ENCODE measurements around the gene MAN2A2.

The MAN2A2 gene

GRCh38 chr15:90862964-90863778, 39.9 kb upstream of the MAN2A2 start (continued):
- TF ChIP-seq ZNF70 (CRISPR knock-in tag; IDR thresholded peaks at IDR 0.05) (no peak), CSDC2 (CRISPR knock-in tag; IDR thresholded peaks at IDR 0.05) (no peak), ZFP30 (CRISPR knock-in tag; IDR thresholded peaks at IDR 0.05) (no peak), ZC3H10 (CRISPR knock-in tag; IDR thresholded peaks at IDR 0.05) (no peak), PPARA (CRISPR knock-in tag; IDR thresholded peaks at IDR 0.05; ENCODE audit: borderline replicate concordance) (no peak), ARNTL (CRISPR knock-in tag; IDR thresholded peaks at IDR 0.05; ENCODE audit: borderline replicate concordance, low read depth) (no peak), SNAI2 (CRISPR knock-in tag; IDR thresholded peaks at IDR 0.05) (no peak), ESRRG (CRISPR knock-in tag; IDR thresholded peaks at IDR 0.05) (no peak), OSR1 (CRISPR knock-in tag; IDR thresholded peaks at IDR 0.05) (no peak), ZNF8 (CRISPR knock-in tag; IDR thresholded peaks at IDR 0.05) (no peak)

GRCh38 chr15:90863987-90864386, 39.1 kb upstream of the MAN2A2 start:
- no peak for TF ChIP-seq BACH2 (CRISPR knock-in tag; IDR thresholded peaks at IDR 0.05; ENCODE audit: borderline replicate concordance)
- TF ChIP-seq GLIS3 (CRISPR knock-in tag; IDR thresholded peaks at IDR 0.05), result no peak
- TF ChIP-seq PPARA (CRISPR knock-in tag; IDR thresholded peaks at IDR 0.05; ENCODE audit: borderline replicate concordance), result no peak
- TF ChIP-seq PATZ1 (CRISPR knock-in tag; IDR thresholded peaks at IDR 0.05; ENCODE audit: borderline replicate concordance), result no peak
- TF ChIP-seq ZC3H10 (CRISPR knock-in tag; IDR thresholded peaks at IDR 0.05), result no peak
- no peak for TF ChIP-seq CREB5 (CRISPR knock-in tag; IDR thresholded peaks at IDR 0.05; ENCODE audit: low read depth)
- no peak for ATAC-seq

- TF ChIP-seq RARB (CRISPR knock-in tag; IDR thresholded peaks at IDR 0.05) (no peak), OSR1 (CRISPR knock-in tag; IDR thresholded peaks at IDR 0.05) (no peak), PATZ1 (CRISPR knock-in tag; IDR thresholded peaks at IDR 0.05; ENCODE audit: borderline replicate concordance) (no peak), TCF4 (CRISPR knock-in tag; IDR thresholded peaks at IDR 0.05; ENCODE audit: borderline replicate concordance) (no peak), SNAI2 (CRISPR knock-in tag; IDR thresholded peaks at IDR 0.05) (no peak), BACH2 (CRISPR knock-in tag; IDR thresholded peaks at IDR 0.05; ENCODE audit: borderline replicate concordance) (no peak), ZC3H10 (CRISPR knock-in tag; IDR thresholded peaks at IDR 0.05) (no peak), ZNF565 (CRISPR knock-in tag; conservative IDR thresholded peaks at IDR 0.05; ENCODE audit: low read depth) (no peak)
- ATAC-seq, result no peak
Observed at GRCh38 chr15:90864507-90864906, 38.6 kb upstream of the MAN2A2 start.

GRCh38 chr15:90865702-90866101, 37.4 kb upstream of the MAN2A2 start:
- TF ChIP-seq ZFP30 (CRISPR knock-in tag; IDR thresholded peaks at IDR 0.05) (no peak), PATZ1 (CRISPR knock-in tag; IDR thresholded peaks at IDR 0.05; ENCODE audit: borderline replicate concordance) (no peak)
- ATAC-seq, result no peak

- ATAC-seq, result no peak
- TF ChIP-seq PATZ1 (CRISPR knock-in tag; IDR thresholded peaks at IDR 0.05; ENCODE audit: borderline replicate concordance), result no peak
- TF ChIP-seq OSR1 (CRISPR knock-in tag; IDR thresholded peaks at IDR 0.05), result no peak
- TF ChIP-seq GLIS3 (CRISPR knock-in tag; IDR thresholded peaks at IDR 0.05), result no peak
- TF ChIP-seq CSRNP3 (CRISPR knock-in tag; IDR thresholded peaks at IDR 0.05), result no peak
- TF ChIP-seq ZNF70 (CRISPR knock-in tag; IDR thresholded peaks at IDR 0.05), result no peak
- no peak for TF ChIP-seq ZFP30 (CRISPR knock-in tag; IDR thresholded peaks at IDR 0.05)
- TF ChIP-seq ZNF8 (CRISPR knock-in tag; IDR thresholded peaks at IDR 0.05), result no peak
- TF ChIP-seq RARB (CRISPR knock-in tag; IDR thresholded peaks at IDR 0.05), result no peak
- TF ChIP-seq CREB5 (CRISPR knock-in tag; IDR thresholded peaks at IDR 0.05; ENCODE audit: low read depth), result no peak
- TF ChIP-seq TOX (CRISPR knock-in tag; IDR thresholded peaks at IDR 0.05; ENCODE audit: borderline replicate concordance), result no peak
- TF ChIP-seq BACH2 (CRISPR knock-in tag; IDR thresholded peaks at IDR 0.05; ENCODE audit: borderline replicate concordance), result no peak
- no peak for TF ChIP-seq SNAI2 (CRISPR knock-in tag; IDR thresholded peaks at IDR 0.05)
- no peak for TF ChIP-seq ISL1 (CRISPR knock-in tag; IDR thresholded peaks at IDR 0.05)
Observed at GRCh38 chr15:90866161-90866715, 36.9 kb upstream of the MAN2A2 start.

Data from SK-N-SH treated with all-trans-retinoic acid at 6 μM for 48 hours (cell line).